NCI-H2196 treated with DMSO at 0.1 percent for 48 hours (cell line): ENCODE data around the gene FUZ.

Experiments used
- DNase-seq: peaks from one replicate; lab custom pipeline; 2025; ENCODE audit not compliant: unreplicated experiment; lab: John Stamatoyannopoulos, UW

The FUZ gene

DNA sequence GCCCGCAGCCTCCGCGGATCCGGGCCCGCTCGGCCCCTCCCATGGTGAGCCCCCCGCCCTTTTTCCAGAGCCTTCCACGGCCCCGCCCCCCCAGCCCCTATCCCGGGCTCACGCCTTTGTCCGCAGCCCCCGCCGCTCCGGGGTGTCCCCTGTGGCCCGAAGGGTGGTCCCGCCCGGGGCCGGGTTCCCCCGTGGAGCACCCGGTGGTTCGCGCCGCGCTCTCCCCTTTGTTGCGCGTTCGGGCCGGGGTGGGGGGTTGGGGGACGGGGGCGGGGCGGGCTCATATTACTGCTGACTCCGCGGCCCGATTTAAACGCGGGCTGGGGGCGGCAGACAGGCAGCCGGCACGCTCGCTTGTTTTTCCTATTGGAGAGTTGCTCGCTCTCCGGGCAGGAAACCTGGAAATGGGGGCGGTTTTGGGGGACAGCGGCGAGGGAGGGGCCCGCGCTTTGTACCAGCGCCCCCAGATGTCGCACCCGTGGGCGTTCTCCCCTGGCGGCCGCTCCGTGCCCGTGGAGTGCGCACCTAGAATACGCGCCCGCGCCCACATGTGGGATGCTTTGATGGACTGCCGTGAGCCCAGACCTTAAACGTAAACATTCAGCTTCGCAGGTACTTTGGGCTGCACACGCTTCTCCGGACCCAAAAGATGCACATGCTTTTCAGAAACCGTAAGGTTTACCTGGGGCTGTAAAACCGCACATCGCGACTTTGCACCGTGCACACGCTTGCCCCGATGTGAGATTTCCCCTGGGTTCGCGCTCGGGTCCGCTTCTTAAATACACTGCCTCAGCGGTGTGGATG lies 38.6 kb upstream of the FUZ start:
- DNase-seq, result no peak

DNA sequence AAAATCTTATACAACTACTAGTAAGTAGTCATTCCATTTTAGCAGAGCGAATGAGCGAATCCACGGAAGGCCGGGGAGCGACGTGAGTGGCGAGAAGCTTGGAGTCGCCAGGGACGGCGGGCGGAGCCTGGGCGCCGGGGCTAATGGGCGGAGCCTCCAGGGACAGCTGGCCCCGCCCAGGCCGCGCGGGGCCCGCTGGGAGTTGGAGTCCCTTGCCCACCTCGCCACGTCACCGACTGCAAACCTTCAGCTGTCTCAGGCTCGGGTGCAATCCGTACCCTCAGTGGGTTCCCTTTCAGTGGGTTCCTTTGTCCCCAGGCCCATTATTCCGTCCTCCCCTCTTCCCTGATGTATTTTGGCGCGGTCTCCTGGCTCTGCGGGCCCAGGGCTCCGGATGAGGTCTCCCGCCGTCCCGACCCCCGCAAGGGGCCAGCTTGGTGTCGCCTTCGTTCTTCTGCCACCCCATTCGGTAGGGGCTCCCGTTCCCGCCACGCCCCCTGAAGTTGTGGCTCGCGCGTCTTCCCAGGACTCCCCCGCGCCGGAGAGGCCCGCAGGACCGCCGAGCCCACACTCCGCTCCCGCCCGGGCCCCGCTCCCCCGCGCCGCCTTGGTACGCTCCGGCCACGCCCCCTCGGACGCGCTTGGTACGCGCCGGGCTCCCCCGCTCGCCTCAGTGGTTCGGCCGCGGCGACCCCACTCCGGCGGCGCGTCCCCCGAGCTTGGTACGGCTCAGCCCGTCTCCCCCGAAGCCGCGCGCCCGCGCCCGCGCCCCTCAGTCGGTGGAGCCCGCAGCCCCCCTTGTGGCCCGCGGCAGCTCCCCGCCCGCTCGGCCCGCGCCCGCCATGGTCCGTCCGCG lies 37.6 kb upstream of the FUZ start, which contains the start of gene PTOV1:
TSS of gene PTOV1 (plus strand) at position 673 of the 856 bp plus-strand sequence.
- peak; percentile 90 for DNase-seq

DNA sequence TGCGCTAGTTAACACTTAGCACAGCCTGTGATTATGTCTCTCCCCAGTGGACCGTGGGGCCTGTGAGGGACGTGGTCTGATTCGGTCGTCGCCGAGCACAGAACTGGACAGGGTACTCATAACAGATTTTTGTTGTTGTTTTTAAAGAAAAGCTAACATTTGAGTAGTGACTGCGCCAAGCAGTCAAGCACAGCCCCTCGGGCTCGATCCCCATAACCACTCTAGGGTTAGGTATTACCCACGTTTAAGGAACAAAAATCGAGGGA lies 37.1 kb upstream of the FUZ start:
- no peak for DNase-seq

DNA sequence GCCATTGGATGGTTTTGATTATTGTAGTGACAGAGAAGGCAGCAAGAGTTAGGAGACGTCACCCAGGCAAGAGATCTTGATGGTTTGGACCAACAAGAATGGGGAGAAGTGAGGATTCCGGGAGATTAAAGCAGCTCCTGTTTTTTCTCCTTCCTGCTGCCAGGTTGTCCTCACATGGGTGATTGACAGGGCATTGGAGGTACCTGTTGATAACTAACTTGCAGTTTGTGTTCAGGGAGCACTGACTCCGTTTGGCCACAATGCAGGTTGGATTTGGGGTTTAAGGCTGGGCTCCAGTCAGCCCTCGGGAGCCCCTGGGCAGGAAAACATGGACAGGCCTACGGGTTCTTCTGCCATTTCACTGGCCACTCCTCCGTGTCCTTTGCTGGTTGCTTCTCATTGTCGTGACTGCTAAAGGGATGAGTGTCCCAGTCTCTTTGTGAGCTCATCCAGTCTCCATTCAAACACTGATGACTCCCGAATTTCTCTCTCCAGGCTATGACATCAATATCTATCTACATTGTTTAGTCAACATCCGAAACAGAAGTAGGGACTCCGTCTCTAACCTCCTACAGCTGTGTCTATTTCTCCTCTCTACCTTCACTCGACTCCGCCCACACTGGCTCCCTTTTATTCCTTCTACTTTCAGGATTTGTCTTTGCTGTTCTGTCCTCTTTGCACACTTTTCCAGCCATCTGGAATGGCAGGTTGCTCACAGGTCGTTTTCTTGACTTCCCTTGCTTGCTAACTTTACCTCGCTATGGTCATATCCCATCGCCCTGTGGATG lies 36.5 kb upstream of the FUZ start:
- DNase-seq, result no peak

DNA sequence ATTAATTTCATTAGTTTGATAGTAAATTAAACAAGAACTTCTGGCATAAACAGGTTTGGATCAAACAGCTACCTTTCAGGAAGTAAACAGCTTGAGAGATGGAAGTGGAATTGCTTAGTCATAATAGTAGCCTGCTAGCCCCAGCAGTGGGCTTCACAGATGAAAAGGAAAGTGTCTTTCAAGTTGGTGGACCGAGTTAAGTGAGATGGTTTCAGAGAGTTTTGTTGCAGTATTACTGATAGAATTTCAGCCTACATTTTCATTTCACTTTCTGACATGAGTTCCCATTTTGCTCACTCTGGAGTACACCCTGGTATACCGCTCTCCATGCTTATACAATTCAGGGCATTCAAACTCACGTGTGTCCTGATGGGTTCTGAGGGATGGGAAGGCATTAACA lies 35.8 kb upstream of the FUZ start:
- DNase-seq, result no peak

DNA sequence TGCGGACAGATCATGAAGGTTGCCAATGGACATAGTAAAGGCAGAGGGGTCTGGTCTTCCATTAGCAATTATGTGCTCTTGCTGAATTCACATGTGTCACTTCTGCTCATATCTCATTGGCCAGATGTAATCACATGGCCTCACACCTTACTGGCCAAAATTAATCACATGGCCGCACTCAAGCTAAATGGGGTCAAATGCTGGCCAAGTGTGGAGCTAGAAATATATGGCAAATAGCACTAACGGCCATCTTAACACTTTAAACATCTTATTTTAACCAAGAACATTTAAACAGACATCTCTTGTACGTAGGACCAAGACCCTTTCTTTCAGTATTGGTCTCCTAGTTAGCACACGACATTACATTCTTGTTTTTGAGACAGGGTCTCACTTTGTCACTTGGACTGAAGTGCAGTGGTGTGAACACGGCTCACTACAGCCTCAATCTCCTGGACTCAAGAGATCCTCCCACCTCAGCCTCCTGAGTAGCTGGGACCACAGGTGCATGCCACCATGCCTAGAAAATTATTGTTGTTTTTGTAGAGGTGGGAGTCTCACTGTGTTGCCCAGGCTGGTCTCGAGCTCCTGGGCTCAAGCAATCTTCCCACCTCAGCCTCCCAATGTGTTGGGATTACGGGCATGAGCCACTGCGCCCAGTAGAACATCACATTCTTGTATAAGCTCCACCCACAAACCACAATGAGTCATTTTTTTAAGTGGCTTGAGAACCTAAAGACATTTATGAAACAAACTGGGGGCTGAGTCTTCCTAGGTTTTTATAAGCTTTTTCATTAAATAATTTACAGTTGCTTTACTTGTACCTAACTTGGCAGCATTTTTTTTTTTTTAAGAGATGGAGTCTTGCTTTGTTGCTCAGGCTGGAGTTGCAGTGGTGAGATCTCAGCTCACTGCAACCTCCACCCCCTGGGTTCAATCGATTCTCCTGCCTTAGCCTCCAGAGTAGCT lies 34.9 kb upstream of the FUZ start:
- DNase-seq, result no peak

DNA sequence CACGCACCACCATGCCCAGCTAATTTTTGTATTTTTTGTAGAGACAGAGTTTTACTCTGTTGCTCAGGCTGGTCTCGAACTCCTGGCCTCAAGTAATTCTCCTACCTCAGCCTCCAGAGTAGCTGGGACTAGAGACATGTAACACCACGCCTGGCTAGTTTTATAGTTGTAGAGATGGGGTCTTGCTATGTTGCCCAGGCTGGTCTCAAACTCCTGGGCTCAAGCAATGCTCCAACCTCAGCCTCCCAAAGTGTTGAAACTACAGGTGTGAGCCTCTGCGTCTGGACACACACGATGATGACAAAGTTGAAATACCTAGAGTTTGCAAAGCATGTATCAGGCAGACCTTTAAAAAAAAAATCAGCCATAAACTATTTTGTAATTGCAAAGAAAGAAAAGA lies 33.3 kb upstream of the FUZ start:
- no peak for DNase-seq

DNA sequence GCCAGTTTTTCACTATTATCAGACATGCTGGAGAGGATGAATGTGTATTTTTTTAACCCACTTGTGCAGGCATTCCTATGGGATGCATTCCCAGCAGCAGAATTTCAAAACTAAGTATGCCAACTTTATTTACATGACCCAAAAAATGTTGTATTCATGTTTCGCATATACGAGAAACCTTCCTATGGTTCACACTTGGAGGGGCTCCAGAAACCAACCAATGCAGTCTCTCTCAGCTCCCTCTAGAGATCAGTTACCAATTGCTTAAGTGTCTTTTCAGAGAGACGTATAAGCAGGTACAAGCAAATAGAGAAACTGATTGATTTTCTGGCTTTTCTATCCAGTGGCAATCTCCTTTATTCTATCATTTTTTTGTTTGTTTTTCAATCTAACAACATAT lies 32.3 kb upstream of the FUZ start:
- no peak for DNase-seq

DNA sequence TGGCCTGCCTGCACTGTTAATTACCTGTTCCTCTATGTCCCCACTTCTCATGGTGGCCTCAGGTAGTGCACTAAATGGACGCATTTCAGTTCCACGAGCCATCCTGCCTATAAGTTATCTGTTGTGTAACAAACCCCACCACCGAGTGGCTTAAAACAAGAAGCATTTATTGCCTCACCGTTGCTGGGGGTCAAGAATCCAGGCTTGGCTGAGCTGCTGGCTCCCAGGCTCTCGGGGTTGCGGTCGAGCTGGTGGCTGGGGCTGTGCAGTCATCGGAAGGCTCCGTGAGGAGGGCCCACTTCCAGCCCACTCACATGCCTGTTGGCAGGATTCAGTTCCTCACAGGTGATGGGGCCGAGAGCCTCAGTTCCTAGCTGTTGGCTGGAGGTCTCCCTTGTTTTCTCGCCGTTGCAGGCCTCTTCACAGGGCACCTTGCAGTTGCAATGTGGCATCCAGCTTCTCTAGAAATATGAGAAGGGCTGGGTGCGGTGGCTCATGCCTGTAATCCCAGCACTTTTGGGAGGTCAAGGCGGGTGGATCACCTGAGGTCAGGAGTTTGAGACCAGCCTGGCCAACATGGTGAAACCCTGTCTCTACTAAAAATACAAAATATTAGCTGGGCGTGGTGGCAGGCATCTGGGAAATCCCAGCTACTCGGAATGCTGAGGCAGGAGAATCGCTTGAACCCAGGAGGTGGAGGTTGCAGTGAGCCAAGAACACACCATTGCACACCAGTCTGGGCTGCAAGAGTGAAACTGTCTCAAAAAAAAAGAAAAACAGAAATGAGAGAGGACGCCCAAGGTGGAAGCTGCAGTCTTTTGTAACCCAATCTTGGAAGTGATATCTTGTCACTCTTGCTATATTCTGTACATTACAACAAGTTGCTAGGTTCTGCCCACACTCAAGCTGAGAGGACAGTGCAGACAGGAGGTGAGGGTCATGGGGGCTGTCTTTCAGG lies 31.3 kb upstream of the FUZ start:
- DNase-seq, result no peak

DNA sequence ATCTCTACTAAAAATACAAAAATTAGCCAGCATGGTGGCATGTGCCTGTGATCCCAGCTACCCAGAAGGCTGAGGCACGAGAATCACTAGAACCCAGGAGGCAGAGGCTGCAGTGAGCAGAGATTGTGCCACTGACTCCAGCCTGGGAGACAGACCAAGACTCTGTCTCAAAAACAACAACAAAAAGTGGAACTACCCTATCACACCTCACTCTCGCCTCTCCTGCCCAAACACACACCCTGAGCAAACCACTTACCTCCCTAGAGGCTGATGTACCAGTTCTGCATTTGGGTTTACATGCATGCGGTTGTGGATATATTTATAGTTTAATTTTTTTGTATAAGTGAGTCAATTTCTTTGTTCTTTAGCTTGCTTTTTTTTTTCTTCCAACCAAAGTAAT lies 30.2 kb upstream of the FUZ start:
- no peak for DNase-seq

DNA sequence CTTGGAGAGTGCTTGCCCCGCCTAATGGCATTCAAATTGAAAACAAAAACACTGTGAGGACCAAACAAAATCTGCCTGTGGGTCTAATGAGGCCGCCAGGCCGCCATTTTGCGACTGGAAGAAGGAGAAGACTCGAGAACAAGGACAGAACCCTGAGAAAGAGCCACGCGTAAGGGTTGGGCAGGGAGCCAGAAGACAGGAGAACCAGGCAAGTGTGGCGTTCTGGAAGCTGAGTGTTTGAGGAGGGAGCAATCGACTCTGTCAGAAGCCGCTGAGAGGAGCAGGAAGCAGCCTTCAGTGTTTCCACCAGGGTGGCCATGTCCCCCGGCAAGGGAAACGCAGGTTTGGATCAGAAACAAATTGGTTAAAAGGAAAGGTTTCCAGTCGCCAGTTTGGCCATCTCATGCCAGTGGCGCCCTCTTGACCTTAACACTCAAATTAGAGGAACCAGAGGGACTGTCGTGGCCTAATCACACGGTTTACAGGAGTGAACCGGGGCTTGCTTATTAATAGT lies 27.7 kb upstream of the FUZ start:
- no peak for DNase-seq

DNA sequence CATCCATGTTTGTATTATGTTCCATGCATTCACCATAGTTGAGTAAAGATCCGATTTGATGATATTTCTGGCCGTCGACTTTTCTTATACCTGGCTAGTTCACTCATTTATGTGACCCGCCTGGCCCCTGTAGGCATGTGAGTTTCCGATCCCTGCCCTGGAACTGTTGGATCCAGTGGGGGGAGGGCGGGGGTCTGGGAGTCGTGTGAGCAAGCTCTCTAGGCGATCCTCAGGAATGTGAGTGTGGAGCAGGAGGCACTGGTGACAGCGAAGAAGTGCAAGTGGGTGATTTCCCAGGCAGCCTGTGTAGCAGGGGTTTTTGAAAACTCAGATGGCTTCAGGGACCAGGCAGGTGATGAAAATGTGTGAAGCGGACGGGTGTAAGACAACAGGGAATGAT lies 27.2 kb upstream of the FUZ start:
- DNase-seq, result no peak

DNA sequence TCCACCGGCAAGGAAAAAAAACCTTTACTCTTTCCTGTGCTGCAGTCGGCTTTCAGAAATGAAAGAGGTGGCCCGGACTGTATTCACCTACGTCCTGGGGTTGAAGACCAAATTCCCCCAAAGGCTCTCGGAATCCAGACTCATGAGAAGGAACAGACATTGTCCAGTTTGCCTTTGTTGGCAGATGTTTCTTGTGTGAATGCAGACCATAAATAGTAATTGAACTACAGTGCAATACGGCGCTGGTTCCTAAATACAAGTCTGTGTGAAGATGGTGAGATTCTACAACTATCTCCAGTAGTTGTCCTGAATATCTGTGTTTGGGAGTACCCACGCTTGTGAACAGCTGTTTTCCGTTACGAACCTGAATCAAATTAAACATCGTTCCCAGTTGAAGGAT lies 26.6 kb upstream of the FUZ start:
- DNase-seq, result no peak

DNA sequence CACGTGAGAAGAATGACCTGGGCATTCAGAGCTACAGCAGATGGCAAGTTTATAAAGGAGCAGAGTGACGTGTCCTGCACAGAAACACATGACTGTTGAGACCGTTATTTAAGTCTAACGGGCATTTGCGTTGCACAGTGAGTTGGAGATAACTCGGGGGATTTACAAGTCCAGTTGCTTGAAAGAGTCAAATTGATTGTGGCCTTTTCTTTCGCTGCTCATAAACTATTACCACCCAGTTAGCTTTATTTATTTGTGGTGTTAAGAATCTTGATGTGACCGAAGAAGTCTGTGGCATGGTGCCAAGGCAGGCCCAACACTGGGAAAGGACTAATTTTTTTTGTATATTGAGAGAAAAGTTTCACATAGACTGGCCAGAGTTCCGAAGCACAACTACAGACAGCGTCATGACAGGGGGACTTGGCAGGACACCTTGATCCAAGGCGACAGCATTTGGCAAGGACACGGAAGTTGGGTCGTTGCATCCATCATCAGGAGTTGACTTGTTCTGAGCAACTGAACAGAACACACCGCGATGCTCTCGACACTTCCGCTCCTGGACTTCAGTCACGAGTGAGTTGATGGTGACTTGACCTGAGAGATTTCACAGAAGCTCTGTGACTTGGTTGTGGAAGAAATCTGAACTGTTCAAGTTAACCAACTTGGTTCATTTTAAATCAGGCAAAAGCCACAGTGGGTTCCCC lies 25.9 kb upstream of the FUZ start:
- no peak for DNase-seq

DNA sequence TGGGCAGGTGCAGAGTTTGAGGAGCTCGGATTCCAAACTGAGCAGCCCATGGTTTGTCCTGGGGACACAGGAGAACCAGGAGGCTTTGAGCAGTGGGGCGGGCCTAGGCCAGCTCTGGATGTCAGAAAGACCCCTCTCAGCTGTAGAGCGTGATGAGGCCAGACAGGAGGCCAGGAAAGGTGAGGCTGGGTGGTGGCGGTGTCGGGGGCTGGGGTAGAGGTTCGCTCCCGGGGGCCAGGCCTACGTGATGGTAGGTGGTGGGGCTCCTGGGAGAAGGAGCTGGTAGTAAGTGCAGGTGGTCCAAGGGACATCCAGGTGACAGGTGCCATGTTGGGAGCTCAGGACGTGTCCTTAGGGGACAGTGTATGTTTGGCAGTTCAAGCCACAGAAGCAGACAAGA lies 24.3 kb upstream of the FUZ start:
- DNase-seq, result no peak

DNA sequence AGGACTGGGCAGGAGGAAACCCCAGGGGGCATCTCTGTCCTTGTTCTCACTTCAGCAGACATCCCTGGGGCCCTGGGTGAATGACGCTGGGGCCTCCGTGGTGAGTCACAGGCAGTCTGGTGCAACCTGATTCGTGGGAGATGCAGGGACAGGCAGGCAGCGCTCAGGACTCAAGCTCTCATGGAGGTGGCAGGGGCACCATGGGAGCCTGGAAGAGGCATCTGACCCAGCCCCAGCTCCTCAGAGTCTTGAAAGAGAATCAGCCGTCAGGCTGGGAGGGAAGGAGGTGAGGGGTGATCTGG lies 23.9 kb upstream of the FUZ start:
- DNase-seq, result no peak

DNA sequence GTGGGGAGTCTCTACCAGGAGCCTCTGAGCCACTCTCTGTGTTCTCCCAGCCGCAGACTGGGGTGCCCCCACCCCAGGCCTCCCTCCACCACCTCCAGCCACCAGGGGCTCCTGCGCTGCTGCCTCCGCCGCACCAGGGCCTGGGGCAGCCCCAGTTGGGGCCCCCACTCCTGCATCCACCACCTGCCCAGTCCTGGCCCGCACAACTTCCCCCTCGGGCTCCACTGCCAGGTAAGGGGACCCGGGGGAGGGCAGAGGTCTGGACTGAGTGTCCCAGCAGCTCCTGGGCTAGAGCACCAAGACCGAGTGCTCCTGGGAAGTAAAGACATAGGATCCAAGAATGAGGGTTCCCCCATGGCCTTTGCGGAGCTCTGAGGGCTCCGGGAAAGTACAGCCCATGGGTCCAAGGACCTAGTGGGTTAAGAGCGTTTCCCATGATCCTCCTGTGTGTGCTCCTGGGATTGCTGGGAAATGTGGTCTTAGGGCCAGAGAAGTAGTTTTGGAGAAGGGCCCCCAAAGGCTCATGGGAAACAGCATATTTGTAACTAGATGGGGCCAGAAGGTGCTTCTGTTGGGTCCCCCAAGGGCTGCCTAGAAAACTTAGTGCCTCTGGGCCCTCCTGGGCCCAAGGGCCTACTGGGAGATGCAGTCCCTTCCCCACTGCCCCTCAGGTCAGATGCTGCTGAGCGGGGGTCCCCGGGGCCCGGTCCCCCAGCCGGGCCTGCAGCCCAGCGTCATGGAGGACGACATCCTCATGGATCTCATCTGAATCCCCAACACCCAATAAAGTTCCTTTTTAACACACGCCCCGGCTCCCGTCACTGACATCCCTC lies 23.3 kb upstream of the FUZ start:
- DNase-seq, result no peak

DNA sequence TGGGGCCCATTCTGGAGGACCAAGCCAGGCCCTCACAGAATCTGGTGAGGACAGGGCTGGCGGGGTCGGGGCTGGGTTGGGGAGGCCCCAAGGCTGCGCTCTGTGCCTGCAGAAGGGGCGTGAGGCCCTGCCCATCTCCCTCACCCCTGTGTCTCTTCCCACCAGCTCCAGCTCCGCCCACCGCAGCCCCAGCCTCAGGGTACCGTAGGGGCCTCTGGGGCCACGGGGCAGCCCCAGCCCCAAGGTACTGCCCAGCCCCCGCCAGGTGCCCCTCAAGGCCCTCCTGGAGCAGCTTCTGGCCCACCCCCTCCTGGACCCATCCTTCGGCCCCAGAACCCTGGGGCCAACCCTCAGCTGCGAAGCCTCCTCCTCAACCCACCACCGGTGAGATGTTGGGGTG lies 22.5 kb upstream of the FUZ start:
- DNase-seq, result no peak
